Panc1 (cell line): ENCODE measurements around the gene LGALS1. TPM values are rescaled to one million over a fixed set of nuclear protein-coding genes. Genes with fewer than 3 reads are reported as not detected.

ENCODE experiments used
- ATAC-seq: fragments of 200-7000 bp; cut with Tn5 transposase; 2 replicates; pipeline ENCODE4 v1.9.1; 2020; ENCODE audit warnings: mild to moderate bottlenecking, moderate library complexity
- BruUV-seq: library from RNA; stranded (reverse); fragments of 400-500 nt; replicated peaks from 2 replicates; lab custom pipeline; 2021; lab: Mats Ljungman, UMichigan
- CTCF ChIA-PET: fragments of 300-600 bp; sonication (Branson Sonifier 250); formaldehyde crosslinking; loops from one replicate; lab custom pipeline; 2022; ENCODE audit warnings: antibody characterized with exemption; lab: Charles Lee
- POLR2A ChIA-PET: fragments of 300-600 bp; sonication (Branson Sonifier 250); formaldehyde crosslinking; loops from one replicate; lab custom pipeline; 2022; ENCODE audit warnings: antibody characterized with exemption; lab: Charles Lee
- DNase-seq: peaks from one replicate; pipeline ENCODE4 v3.0.0-alpha.2; 2010; ENCODE audit warnings: low read depth, low spot score
- H3K27ac ChIP-seq: 2 replicates; pipeline ENCODE4 v1.5.1; 2011; ENCODE audit warnings: mild to moderate bottlenecking, low read length, inconsistent platforms
- H3K27me3 ChIP-seq: fragments of 200-500 bp; sonication (Bioruptor generic); 2 replicates; pipeline ENCODE4 v1.6.0; 2014; ENCODE audit warnings: low read length, inconsistent platforms; ENCODE audit not compliant: control insufficient read depth, insufficient read depth
- H3K36me3 ChIP-seq: fragments of 200-500 bp; sonication (Bioruptor generic); 2 replicates; pipeline ENCODE4 v1.5.1; 2014; ENCODE audit warnings: inconsistent platforms, mild to moderate bottlenecking, low read length, moderate library complexity; ENCODE audit not compliant: control insufficient read depth, insufficient read depth
- H3K4me1 ChIP-seq: 2 replicates; pipeline ENCODE4 v1.5.1; 2011; ENCODE audit warnings: inconsistent platforms, mild to moderate bottlenecking, low read length, moderate library complexity; ENCODE audit not compliant: control insufficient read depth, insufficient read depth
- H3K4me3 ChIP-seq, 2 experiments: 2 replicates each; pipeline ENCODE4 v1.5.1; 2011 to 2012; ENCODE audit warnings: low read depth in 2 of 2, low read length in 2 of 2, mild to moderate bottlenecking in 2 of 2, inconsistent platforms in 1 of 2, moderate library complexity in 1 of 2
- H3K9me3 ChIP-seq: fragments of 200-500 bp; sonication (Bioruptor generic); 2 replicates; pipeline ENCODE4 v1.5.1; 2014; ENCODE audit warnings: low read depth, mild to moderate bottlenecking, inconsistent platforms, low read length, moderate library complexity; ENCODE audit not compliant: control insufficient read depth, insufficient read depth
- CTCF ChIP-seq: fragments of 450-650 bp; IDR thresholded peaks from 2 replicates; pipeline ENCODE4 v1.5.1; 2017; ENCODE audit warnings: mild to moderate bottlenecking
- POLR2AphosphoS5 ChIP-seq: IDR thresholded peaks from 2 replicates; pipeline ENCODE4 v1.6.1; 2012; ENCODE audit warnings: mild to moderate bottlenecking, low read depth, low read length, moderate library complexity
- REST ChIP-seq, 2 experiments: IDR thresholded peaks; 2 replicates each; pipeline ENCODE4 v1.6.1; 2011 to 2012; ENCODE audit warnings: low read depth in 2 of 2, control low read depth in 1 of 2, low read length in 1 of 2, mild to moderate bottlenecking in 1 of 2, moderate library complexity in 1 of 2; ENCODE audit not compliant: insufficient read depth in 1 of 2
- SIN3A ChIP-seq: IDR thresholded peaks from 2 replicates; pipeline ENCODE4 v1.6.1; 2012; ENCODE audit warnings: low read depth, mild to moderate bottlenecking, low read length, moderate library complexity, borderline replicate concordance; ENCODE audit not compliant: insufficient read depth
- TCF7L2 ChIP-seq: IDR thresholded peaks from 2 replicates; pipeline ENCODE4 v1.6.1; 2011; ENCODE audit warnings: mild to moderate bottlenecking, low read depth, low read length, inconsistent platforms
- in situ Hi-C: cut with HindIII; loops from 2 replicates; pipeline ENCODE4 v1.10.0; 2016; ENCODE audit warnings: low sequenced_read_pairs, low pct_unique_long_range_greater_than_20kb
- intact Hi-C: fragments of 100-400 bp; cut with micrococcal nuclease; formaldehyde crosslinking; loops from one replicate; pipeline ENCODE4 v1.10.0; 2022; ENCODE audit not compliant: unreplicated experiment
- total RNA-seq: library from RNA; stranded (reverse); gene quantifications from one replicate; pipeline ENCODE4 v1.2.1, GENCODE V29; 2021; ENCODE audit not compliant: unreplicated experiment

Gene LGALS1
- total RNA-seq, 1 experiment from 2014 or later, result 1,518 TPM

- no peak for ATAC-seq
- H3K27me3 ChIP-seq, result no peaks in the 10 kb centered on the region
- intact Hi-C loops (no loop called here), in situ Hi-C loops (no loop called here)
- ChIA-PET CTCF (no interaction called here), POLR2A (no interaction called here)
- TF ChIP-seq TCF7L2 (no peak), POLR2AphosphoS5 (no peak), CTCF (no peak), SIN3A (no peak), REST (IDR thresholded peaks at IDR 0.05; ENCODE audit: insufficient read depth in 1 of 2, low read depth in 2 of 2, low read length in 1 of 2) (no peak)
- H3K27ac ChIP-seq, result no peak overlapping the region
- no peak for DNase-seq
- no TSS peak for BruUV-seq
- no peak overlapping the region for H3K4me3 ChIP-seq
- H3K4me1 ChIP-seq, result no peaks in the 10 kb centered on the region
- H3K9me3 ChIP-seq, result no peaks in the 10 kb centered on the region
- H3K36me3 ChIP-seq, result no peaks in the 10 kb centered on the region
Measured at GRCh38 chr22:37725551-37726240, 50.3 kb downstream of the LGALS1 start.

GRCh38 chr22:37726241-37726887, 50.9 kb downstream of the LGALS1 start:
- Histone ChIP-seq H3K9me3 (no peaks in the 10 kb centered on the region), H3K4me3 (no peak overlapping the region), H3K27ac (no peak overlapping the region), H3K36me3 (no peaks in the 10 kb centered on the region), H3K4me1 (no peaks in the 10 kb centered on the region), H3K27me3 (no peaks in the 10 kb centered on the region)
- BruUV-seq, result no TSS peak
- ATAC-seq (no peak), DNase-seq (no peak)
- CTCF ChIA-PET, result no interaction called here
- TF ChIP-seq TCF7L2 (no peak), REST (IDR thresholded peaks at IDR 0.05; ENCODE audit: insufficient read depth in 1 of 2, low read depth in 2 of 2, low read length in 1 of 2) (no peak), POLR2AphosphoS5 (no peak), CTCF (no peak), SIN3A (no peak)
- in situ Hi-C loops (no loop called here), intact Hi-C loops (no loop called here)
- POLR2A ChIA-PET, result no interaction called here
